ENCODE measurements around the gene FARS2. TPM values are rescaled to one million over a fixed set of nuclear protein-coding genes. Genes with fewer than 3 reads are reported as not detected.

Gene FARS2
- polyA plus RNA-seq, 3 donors = 12.2 to 21.6 (median 17.7) TPM

DNA sequence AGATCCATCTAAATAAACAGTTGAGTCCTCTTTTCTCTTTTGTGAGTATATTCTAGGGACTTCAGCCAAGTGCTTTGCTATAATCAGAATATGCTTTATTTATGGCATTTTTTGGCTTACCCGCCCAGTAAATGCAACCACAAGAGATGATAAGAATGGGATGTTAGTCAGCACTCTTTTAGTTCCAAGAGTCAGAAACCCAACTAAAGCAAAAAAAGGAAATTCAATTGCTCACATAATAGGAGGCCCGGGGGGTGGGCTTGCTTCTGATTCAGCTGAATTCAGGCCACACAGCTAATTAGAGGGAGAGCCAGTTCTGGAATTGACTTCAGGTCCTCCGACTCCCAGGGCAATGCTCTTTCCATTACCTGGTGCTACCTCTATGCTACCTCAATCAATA is 250.6 kb downstream of the FARS2 start:
- Histone ChIP-seq H3K27me3 (ENCODE audit: control insufficient read depth in 2 of 2, insufficient read depth in 2 of 2, low read length in 2 of 2) (no peaks in the 10 kb centered on the region), H3K9ac (ENCODE audit: insufficient read depth, low read length, poor library complexity, severe bottlenecking) (no peak overlapping the region), H3K4me2 (replicated peaks; ENCODE audit: extremely low read depth, low read length, poor library complexity, severe bottlenecking) (no peak overlapping the region), H3K9me3 (replicated peaks in 1 of 2; ENCODE audit: control insufficient read depth in 1 of 2, insufficient read depth in 1 of 2, low read length in 2 of 2) (no peaks in the 10 kb centered on the region), H3K4me1 (ENCODE audit: control insufficient read depth in 1 of 2, insufficient read depth in 2 of 2, low read length in 2 of 2) (no peaks in the 10 kb centered on the region), H2AFZ (ENCODE audit: insufficient read depth, low read depth, low read length, poor library complexity, severe bottlenecking) (no peak overlapping the region), H4K20me1 (ENCODE audit: insufficient read depth, low read length) (no peaks in the 10 kb centered on the region), H3K79me2 (ENCODE audit: insufficient read depth, low read length) (no peaks in the 10 kb centered on the region), H3K4me3 (replicated peaks in 1 of 3; ENCODE audit: low read depth in 2 of 3, low read length in 3 of 3) (no peak overlapping the region), H3K27ac (ENCODE audit: low read depth in 1 of 2, low read length in 2 of 2) (no peak overlapping the region), H3K36me3 (replicated peaks in 1 of 2; ENCODE audit: control insufficient read depth in 1 of 2, insufficient read depth in 2 of 2, low read length in 2 of 2) (no peaks in the 10 kb centered on the region)
- WGBS (ENCODE audit: insufficient coverage) = 7% methylated on average over 2 of the region's 3 CpGs
- no peaks in the 10 kb centered on the region for H3K36me3 Mint-ChIP-seq
- intact Hi-C loops (cut with micrococcal nuclease) = no loop called here
- peaks cover 0 to 3% (median 1%) of the 10 kb centered on the region in 3 donors for H3K27me3 Mint-ChIP-seq (ENCODE audit: low read depth in 3 of 3)
- TF ChIP-seq, protein P1, sequence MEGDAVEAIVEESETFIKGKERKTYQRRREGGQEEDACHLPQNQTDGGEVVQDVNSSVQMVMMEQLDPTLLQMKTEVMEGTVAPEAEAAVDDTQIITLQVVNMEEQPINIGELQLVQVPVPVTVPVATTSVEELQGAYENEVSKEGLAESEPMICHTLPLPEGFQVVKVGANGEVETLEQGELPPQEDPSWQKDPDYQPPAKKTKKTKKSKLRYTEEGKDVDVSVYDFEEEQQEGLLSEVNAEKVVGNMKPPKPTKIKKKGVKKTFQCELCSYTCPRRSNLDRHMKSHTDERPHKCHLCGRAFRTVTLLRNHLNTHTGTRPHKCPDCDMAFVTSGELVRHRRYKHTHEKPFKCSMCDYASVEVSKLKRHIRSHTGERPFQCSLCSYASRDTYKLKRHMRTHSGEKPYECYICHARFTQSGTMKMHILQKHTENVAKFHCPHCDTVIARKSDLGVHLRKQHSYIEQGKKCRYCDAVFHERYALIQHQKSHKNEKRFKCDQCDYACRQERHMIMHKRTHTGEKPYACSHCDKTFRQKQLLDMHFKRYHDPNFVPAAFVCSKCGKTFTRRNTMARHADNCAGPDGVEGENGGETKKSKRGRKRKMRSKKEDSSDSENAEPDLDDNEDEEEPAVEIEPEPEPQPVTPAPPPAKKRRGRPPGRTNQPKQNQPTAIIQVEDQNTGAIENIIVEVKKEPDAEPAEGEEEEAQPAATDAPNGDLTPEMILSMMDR (IDR thresholded peaks at IDR 0.05) = no peak
- H3K4me1 Mint-ChIP-seq = peaks cover 6% of the 10 kb centered on the region
- H3K4me3 Mint-ChIP-seq = no peak overlapping the region
- DNase-seq = no peak
- H3K9me3 Mint-ChIP-seq = peaks cover 0 to 1% (median 0%) of the 10 kb centered on the region in 7 donors
- no peak overlapping the region for H3K27ac Mint-ChIP-seq

DNA sequence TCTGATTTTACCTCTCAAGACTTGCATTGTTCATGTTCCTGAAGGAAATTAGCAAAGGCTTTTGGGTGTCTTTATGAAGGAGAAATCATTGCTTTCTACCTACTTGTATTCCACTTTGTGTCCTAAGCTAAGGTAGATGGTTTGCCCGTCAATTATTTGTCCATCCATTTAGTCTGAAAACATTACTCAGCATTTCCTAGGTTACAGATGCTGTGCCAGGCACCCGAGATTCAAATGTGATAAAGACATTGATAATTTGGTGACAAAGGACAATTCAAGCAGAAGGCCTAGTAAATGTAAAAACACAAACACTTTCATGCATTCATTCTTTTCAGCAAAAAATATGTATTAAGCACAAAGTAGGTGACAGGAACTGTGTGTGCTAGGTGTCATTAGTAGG is 251.1 kb downstream of the FARS2 start:
- Mint-ChIP-seq H3K4me1 (peaks cover 4% of the 10 kb centered on the region), H3K9me3 (peaks cover 0 to 1% (median 0%) of the 10 kb centered on the region in 7 donors), H3K36me3 (no peaks in the 10 kb centered on the region), H3K27ac (no peak overlapping the region), H3K4me3 (no peak overlapping the region), H3K27me3 (ENCODE audit: low read depth in 3 of 3) (peaks cover 0 to 3% (median 1%) of the 10 kb centered on the region in 3 donors)
- H3K27ac ChIP-seq (ENCODE audit: low read depth in 1 of 2, low read length in 2 of 2) = no peak overlapping the region
- no peaks in the 10 kb centered on the region for H3K27me3 ChIP-seq (ENCODE audit: control insufficient read depth in 2 of 2, insufficient read depth in 2 of 2, low read length in 2 of 2)
- H3K4me3 ChIP-seq (replicated peaks in 1 of 3; ENCODE audit: low read depth in 2 of 3, low read length in 3 of 3) = no peak overlapping the region
- no peaks in the 10 kb centered on the region for H4K20me1 ChIP-seq (ENCODE audit: insufficient read depth, low read length)
- intact Hi-C loops (cut with micrococcal nuclease) = no loop called here
- H3K4me1 ChIP-seq (ENCODE audit: control insufficient read depth in 1 of 2, insufficient read depth in 2 of 2, low read length in 2 of 2) = no peaks in the 10 kb centered on the region
- H3K36me3 ChIP-seq (replicated peaks in 1 of 2; ENCODE audit: control insufficient read depth in 1 of 2, insufficient read depth in 2 of 2, low read length in 2 of 2) = no peaks in the 10 kb centered on the region
- no peak overlapping the region for H2AFZ ChIP-seq (ENCODE audit: insufficient read depth, low read depth, low read length, poor library complexity, severe bottlenecking)
- H3K9ac ChIP-seq (ENCODE audit: insufficient read depth, low read length, poor library complexity, severe bottlenecking) = no peak overlapping the region
- no peak for DNase-seq
- TF ChIP-seq, protein P1 (IDR thresholded peaks at IDR 0.05) = no peak
- H3K9me3 ChIP-seq (replicated peaks in 1 of 2; ENCODE audit: control insufficient read depth in 1 of 2, insufficient read depth in 1 of 2, low read length in 2 of 2) = no peaks in the 10 kb centered on the region
- WGBS (ENCODE audit: insufficient coverage) = no CpG with 5 or more reads among the region's 2 CpGs
- no peaks in the 10 kb centered on the region for H3K79me2 ChIP-seq (ENCODE audit: insufficient read depth, low read length)
- no peak overlapping the region for H3K4me2 ChIP-seq (replicated peaks; ENCODE audit: extremely low read depth, low read length, poor library complexity, severe bottlenecking)

Data from CD14-positive monocyte (primary cell).